ENCODE results near the gene C2CD2. TPM values are rescaled to one million over a fixed set of nuclear protein-coding genes. Genes with fewer than 3 reads are reported as not detected.

C2CD2 gene
- total and polyA plus RNA-seq, 2 of the 8 experiments (the other 6 are each of a cell fraction or from before 2014, with no cell fraction given) = 10.4 to 13.0 TPM

- TF ChIP-seq CTCF (IDR thresholded peaks at IDR 0.05; ENCODE audit: control extremely low read depth in 1 of 3, insufficient read depth in 1 of 3, low read depth in 1 of 3, low read length in 3 of 3) (no peak), TAF7 (optimal IDR thresholded peaks at IDR 0.05; ENCODE audit: borderline replicate concordance, low read depth, low read length) (no peak), TEAD4 (IDR thresholded peaks at IDR 0.05; ENCODE audit: low read depth, low read length) (no peak), PHF8 (conservative IDR thresholded peaks at IDR 0.05; ENCODE audit: low read depth, low read length) (no peak), GABPA (IDR thresholded peaks at IDR 0.05; ENCODE audit: borderline replicate concordance, insufficient read depth, low read length) (no peak), SP1 (IDR thresholded peaks at IDR 0.05; ENCODE audit: low read depth, low read length) (no peak)
Observed at GRCh38 chr21:41901782-41902181, 52.0 kb downstream of the C2CD2 start (continued).
